Measurements from ENCODE around the gene AHDC1. TPM values are rescaled to one million over a fixed set of nuclear protein-coding genes. Genes with fewer than 3 reads are reported as not detected.

AHDC1 gene
- total RNA-seq, 1 experiment from 2014 or later: 49.0 TPM

DNA sequence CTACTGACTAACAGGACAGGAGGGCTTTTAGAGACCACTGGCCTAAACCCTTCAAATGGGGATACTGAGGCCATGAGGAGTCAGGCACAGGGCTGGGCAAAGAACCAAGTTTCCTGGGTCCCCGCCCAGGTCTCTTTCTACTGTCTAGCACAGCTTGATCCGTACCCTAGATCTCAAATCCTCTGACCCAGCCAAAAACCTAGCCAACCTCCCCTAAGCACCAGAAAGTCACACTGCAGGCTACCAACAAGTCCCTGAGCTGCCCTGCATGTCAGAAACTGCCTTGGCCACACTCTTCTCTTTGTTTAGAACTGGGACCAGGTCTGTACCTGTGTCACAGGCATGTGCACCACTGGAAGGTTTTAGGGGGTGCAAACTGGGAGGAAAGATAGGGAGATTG, 33.6 kb downstream of the AHDC1 start (continued):
- TF ChIP-seq CREM (CRISPR knock-in tag; IDR thresholded peaks at IDR 0.05) (no peak), MXD4 (CRISPR knock-in tag; IDR thresholded peaks at IDR 0.05; ENCODE audit: borderline replicate concordance) (no peak), ZNF121 (CRISPR knock-in tag; IDR thresholded peaks at IDR 0.05) (no peak), ZNF263 (CRISPR knock-in tag; IDR thresholded peaks at IDR 0.05; ENCODE audit: low read depth) (no peak), NR1H2 (CRISPR knock-in tag; IDR thresholded peaks at IDR 0.05) (no peak), GRHL2 (CRISPR knock-in tag; IDR thresholded peaks at IDR 0.05; ENCODE audit: insufficient replicate concordance, severe bottlenecking) (no peak)
- TF ChIP-seq, protein P1, sequence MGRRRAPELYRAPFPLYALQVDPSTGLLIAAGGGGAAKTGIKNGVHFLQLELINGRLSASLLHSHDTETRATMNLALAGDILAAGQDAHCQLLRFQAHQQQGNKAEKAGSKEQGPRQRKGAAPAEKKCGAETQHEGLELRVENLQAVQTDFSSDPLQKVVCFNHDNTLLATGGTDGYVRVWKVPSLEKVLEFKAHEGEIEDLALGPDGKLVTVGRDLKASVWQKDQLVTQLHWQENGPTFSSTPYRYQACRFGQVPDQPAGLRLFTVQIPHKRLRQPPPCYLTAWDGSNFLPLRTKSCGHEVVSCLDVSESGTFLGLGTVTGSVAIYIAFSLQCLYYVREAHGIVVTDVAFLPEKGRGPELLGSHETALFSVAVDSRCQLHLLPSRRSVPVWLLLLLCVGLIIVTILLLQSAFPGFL (CRISPR knock-in tag; IDR thresholded peaks at IDR 0.05; ENCODE audit: borderline replicate concordance): no peak

DNA sequence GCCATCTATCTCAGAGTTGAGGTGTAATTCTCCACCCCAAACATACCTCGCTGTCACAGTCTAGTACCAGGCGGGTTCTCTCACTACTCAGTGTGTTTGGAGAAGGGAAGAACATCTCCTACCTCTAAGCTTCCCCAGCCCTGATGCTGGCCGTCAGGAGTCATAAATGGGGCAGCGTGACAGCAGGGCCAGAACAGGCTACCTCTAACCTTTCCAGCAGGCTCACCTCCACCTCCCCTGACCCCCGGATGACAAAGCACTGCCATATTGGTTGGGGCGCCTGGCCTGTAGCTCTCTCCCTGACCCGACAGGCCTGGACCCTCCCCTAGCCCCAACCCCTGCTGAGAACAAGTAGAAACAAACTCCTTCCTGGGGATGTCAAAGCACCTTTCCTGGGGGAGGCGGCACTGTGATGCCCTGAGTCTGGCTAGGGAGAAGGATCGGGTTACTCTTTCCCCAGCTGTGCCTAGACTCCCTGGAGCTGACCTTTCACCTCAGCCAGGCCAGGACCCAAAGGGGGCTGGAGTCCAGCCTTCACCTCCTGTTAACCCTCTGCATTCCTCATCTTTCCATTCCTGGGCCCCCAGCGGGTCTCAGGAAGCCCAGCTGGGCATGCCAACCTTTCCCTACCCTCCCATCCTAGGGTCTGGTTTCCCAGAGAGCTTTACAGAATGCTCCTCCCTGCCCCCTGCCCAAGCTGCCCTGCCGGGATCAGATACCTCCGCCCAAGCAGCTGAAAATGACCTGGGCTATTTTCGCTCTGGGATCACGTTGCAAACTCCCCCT, 34.2 kb downstream of the AHDC1 start:
- no peaks in the 10 kb centered on the region for H3K9me3 Mint-ChIP-seq

More for the DNA sequence above, 34.2 kb downstream of the AHDC1 start:
- Mint-ChIP-seq H3K4me1 (peaks cover 88% of the 10 kb centered on the region), H3K27me3 (ENCODE audit: low read depth) (no peaks in the 10 kb centered on the region), H3K36me3 (no peaks in the 10 kb centered on the region), H3K4me3 (peak overlapping the region; percentile 48), H3K27ac (peak overlapping the region; percentile 98)
- CTCF ChIA-PET: interaction anchor here (0.5 to 16.0 kb wide), 36 partner anchors 12 to 294 kb away, joined by 3 to 489 read pairs (median 6); partner anchors contain the start of gene AHDC1
- ATAC-seq: no peak
- no peak for DNase-seq (ENCODE audit: low spot score)
- POLR2A ChIA-PET: interaction anchor here (0.6 to 4.0 kb wide), 8 partner anchors 12 to 644 kb away, joined by 3 to 33 read pairs (median 6); partner anchors contain the start of gene AHDC1
- TF ChIP-seq, protein P2, sequence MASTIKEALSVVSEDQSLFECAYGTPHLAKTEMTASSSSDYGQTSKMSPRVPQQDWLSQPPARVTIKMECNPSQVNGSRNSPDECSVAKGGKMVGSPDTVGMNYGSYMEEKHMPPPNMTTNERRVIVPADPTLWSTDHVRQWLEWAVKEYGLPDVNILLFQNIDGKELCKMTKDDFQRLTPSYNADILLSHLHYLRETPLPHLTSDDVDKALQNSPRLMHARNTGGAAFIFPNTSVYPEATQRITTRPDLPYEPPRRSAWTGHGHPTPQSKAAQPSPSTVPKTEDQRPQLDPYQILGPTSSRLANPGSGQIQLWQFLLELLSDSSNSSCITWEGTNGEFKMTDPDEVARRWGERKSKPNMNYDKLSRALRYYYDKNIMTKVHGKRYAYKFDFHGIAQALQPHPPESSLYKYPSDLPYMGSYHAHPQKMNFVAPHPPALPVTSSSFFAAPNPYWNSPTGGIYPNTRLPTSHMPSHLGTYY (CRISPR knock-in tag; IDR thresholded peaks at IDR 0.05): no peak
- TF ChIP-seq ZBTB21 (CRISPR knock-in tag; IDR thresholded peaks at IDR 0.05; ENCODE audit: borderline replicate concordance) (no peak), ZNF423 (CRISPR knock-in tag; IDR thresholded peaks at IDR 0.05) (peak; percentile 84), OVOL2 (CRISPR knock-in tag; IDR thresholded peaks at IDR 0.05; ENCODE audit: borderline replicate concordance) (no peak), JUN (CRISPR knock-in tag; IDR thresholded peaks at IDR 0.05) (no peak), ZNF396 (CRISPR knock-in tag; IDR thresholded peaks at IDR 0.05; ENCODE audit: borderline replicate concordance) (no peak), IRF2 (CRISPR knock-in tag; IDR thresholded peaks at IDR 0.05; ENCODE audit: borderline replicate concordance, low read depth) (no peak)
- TF ChIP-seq, protein P3, sequence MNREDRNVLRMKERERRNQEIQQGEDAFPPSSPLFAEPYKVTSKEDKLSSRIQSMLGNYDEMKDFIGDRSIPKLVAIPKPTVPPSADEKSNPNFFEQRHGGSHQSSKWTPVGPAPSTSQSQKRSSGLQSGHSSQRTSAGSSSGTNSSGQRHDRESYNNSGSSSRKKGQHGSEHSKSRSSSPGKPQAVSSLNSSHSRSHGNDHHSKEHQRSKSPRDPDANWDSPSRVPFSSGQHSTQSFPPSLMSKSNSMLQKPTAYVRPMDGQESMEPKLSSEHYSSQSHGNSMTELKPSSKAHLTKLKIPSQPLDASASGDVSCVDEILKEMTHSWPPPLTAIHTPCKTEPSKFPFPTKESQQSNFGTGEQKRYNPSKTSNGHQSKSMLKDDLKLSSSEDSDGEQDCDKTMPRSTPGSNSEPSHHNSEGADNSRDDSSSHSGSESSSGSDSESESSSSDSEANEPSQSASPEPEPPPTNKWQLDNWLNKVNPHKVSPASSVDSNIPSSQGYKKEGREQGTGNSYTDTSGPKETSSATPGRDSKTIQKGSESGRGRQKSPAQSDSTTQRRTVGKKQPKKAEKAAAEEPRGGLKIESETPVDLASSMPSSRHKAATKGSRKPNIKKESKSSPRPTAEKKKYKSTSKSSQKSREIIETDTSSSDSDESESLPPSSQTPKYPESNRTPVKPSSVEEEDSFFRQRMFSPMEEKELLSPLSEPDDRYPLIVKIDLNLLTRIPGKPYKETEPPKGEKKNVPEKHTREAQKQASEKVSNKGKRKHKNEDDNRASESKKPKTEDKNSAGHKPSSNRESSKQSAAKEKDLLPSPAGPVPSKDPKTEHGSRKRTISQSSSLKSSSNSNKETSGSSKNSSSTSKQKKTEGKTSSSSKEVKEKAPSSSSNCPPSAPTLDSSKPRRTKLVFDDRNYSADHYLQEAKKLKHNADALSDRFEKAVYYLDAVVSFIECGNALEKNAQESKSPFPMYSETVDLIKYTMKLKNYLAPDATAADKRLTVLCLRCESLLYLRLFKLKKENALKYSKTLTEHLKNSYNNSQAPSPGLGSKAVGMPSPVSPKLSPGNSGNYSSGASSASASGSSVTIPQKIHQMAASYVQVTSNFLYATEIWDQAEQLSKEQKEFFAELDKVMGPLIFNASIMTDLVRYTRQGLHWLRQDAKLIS (CRISPR knock-in tag; IDR thresholded peaks at IDR 0.05; ENCODE audit: borderline replicate concordance): no peak
- TF ChIP-seq, protein P4, sequence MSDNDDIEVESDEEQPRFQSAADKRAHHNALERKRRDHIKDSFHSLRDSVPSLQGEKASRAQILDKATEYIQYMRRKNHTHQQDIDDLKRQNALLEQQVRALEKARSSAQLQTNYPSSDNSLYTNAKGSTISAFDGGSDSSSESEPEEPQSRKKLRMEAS (CRISPR knock-in tag; IDR thresholded peaks at IDR 0.05): no peak
- TF ChIP-seq, protein P5, sequence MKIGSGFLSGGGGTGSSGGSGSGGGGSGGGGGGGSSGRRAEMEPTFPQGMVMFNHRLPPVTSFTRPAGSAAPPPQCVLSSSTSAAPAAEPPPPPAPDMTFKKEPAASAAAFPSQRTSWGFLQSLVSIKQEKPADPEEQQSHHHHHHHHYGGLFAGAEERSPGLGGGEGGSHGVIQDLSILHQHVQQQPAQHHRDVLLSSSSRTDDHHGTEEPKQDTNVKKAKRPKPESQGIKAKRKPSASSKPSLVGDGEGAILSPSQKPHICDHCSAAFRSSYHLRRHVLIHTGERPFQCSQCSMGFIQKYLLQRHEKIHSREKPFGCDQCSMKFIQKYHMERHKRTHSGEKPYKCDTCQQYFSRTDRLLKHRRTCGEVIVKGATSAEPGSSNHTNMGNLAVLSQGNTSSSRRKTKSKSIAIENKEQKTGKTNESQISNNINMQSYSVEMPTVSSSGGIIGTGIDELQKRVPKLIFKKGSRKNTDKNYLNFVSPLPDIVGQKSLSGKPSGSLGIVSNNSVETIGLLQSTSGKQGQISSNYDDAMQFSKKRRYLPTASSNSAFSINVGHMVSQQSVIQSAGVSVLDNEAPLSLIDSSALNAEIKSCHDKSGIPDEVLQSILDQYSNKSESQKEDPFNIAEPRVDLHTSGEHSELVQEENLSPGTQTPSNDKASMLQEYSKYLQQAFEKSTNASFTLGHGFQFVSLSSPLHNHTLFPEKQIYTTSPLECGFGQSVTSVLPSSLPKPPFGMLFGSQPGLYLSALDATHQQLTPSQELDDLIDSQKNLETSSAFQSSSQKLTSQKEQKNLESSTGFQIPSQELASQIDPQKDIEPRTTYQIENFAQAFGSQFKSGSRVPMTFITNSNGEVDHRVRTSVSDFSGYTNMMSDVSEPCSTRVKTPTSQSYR (CRISPR knock-in tag; IDR thresholded peaks at IDR 0.05): 0 out of 2 replicates have a peak, but pooled peaks have one; percentile 12
- TF ChIP-seq, protein P6, sequence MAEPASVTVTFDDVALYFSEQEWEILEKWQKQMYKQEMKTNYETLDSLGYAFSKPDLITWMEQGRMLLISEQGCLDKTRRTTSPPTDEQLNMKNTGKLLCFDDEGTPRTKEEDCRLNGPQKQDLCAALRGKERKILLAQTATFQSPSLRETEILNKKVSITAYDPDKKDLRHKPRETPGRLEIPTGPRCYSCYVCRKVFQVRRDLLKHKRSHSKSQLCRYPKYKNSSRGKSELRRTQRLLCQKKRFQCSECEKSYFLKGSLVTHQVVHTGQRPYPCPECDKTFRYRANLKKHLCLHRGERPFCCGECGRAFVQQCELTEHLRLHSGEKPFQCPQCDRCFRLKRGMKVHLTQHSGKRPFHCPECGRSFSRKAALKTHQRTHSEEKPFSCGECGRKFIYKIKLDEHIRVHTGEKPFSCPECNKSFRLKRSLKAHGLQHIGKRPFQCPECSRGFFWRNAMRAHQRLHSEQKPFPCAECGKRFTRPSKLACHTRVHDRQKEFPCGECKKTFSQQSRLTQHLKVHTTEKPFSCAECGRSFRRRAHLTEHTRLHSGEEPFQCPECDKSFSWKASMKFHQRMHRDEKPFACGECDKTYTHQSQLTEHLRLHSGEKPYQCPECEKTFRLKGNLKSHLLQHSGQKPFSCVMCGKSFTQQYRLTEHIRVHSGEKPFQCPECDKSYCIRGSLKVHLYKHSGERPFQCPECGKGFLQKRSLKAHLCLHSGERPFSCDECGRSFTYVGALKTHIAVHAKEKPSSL (CRISPR knock-in tag; conservative IDR thresholded peaks at IDR 0.05): no peak

All from WTC11 (cell line).